ENCODE results near the gene PRMT7.

Gene PRMT7

DNA sequence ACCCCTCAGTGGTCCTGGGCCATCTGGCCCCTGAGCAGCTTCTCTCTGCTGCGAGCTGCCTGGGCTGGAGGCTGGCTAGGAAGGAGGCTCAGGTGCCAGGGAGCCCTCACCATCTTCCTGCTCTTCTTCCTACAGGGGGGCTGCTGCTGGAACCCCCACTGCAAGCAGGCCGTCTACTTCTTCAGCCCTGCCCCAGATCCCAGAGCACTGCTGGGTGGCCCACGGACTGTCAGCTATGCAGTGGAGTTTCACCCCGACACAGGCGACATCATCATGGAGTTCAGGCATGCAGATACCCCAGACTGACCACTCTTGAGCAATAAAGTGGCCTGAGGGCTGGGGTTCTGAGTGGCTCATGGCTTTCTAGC is 46.1 kb downstream of the PRMT7 start:
- Histone ChIP-seq H3K4me3 (ENCODE audit: low read length) (no peak overlapping the region), H3K27me3 (ENCODE audit: control insufficient read depth, insufficient read depth, low read length) (no peaks in the 10 kb centered on the region), H3K36me3 (ENCODE audit: control insufficient read depth, insufficient read depth, low read length) (peaks cover 4% of the 10 kb centered on the region), H3K9ac (ENCODE audit: low read length) (no peak overlapping the region), H3K9me3 (ENCODE audit: control insufficient read depth, low read length) (no peaks in the 10 kb centered on the region), H3K4me1 (ENCODE audit: control insufficient read depth, insufficient read depth, low read length) (peaks cover 19% of the 10 kb centered on the region)

DNA sequence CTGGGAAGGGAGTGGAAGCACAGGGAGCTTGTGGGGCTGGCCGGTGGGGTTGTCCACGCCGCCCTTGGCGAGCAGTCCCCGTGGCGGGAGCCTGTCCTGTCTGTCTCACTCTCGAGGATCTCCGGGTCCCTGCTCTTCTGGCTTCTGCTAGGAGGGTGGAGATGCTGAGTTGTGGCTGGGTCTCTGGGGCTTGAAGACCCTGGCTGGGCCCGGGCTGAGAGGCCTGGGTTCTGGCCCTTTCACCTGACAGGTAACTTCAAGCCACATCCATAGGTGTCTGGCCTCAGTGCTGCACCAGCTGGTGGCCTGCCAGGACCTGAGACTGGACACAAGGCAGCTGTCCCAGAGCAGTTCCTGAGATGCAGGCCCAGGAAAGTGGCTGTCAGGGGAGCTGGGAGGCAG is 46.7 kb downstream of the PRMT7 start:
- H3K36me3 ChIP-seq (ENCODE audit: control insufficient read depth, insufficient read depth, low read length), result peaks cover 4% of the 10 kb centered on the region
- H3K9me3 ChIP-seq (ENCODE audit: control insufficient read depth, low read length), result no peaks in the 10 kb centered on the region
- peaks cover 15% of the 10 kb centered on the region for H3K4me1 ChIP-seq (ENCODE audit: control insufficient read depth, insufficient read depth, low read length)
- no peak overlapping the region for H3K4me3 ChIP-seq (ENCODE audit: low read length)
- H3K9ac ChIP-seq (ENCODE audit: low read length), result no peak overlapping the region
- no peaks in the 10 kb centered on the region for H3K27me3 ChIP-seq (ENCODE audit: control insufficient read depth, insufficient read depth, low read length)

DNA sequence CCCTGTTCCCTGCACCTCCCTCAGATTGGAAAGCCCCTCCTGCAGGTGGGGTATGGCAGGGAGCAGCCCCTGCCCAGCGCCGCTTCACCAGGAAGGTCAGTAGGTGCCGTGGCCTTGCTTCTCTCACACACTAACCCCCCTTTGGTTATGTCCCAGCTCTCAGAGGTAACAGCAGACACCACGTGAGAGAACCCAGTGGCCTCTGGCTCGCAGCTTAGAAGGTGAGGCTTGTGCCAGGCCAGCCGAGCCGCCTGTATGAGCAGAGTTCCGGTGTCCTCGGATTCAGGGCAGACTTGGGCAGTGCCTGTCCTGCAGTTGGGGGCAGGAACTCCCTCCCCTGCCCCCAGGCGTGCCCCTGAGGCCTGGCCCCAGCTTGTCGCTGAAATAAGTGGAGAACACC is 47.1 kb downstream of the PRMT7 start:
- no peaks in the 10 kb centered on the region for H3K27me3 ChIP-seq (ENCODE audit: control insufficient read depth, insufficient read depth, low read length)
- H3K9me3 ChIP-seq (ENCODE audit: control insufficient read depth, low read length), result no peaks in the 10 kb centered on the region
- no peak overlapping the region for H3K4me3 ChIP-seq (ENCODE audit: low read length)
- H3K9ac ChIP-seq (ENCODE audit: low read length), result no peak overlapping the region
- H3K36me3 ChIP-seq (ENCODE audit: control insufficient read depth, insufficient read depth, low read length), result peaks cover 4% of the 10 kb centered on the region
- H3K4me1 ChIP-seq (ENCODE audit: control insufficient read depth, insufficient read depth, low read length), result peaks cover 12% of the 10 kb centered on the region

DNA sequence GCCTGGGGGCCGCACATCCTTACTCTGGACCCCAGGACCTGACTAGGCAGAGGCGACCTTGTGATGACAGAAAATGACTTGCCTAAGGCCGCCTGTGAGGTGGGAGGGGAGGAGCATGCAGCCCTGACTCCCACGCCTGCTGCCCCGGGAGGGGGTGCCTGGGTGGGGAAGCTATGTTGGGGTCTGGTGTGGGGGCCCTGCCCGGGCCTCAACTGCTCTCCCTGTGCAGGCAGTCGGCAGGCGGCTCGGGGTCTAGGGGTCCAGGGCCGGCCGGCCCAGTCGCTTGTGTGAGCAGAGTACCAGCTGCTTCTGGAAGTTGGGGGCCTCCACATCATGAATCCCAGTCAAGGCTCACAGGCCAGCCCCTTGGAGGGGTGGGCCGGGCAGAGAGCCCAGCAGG is 48.1 kb downstream of the PRMT7 start:
- Histone ChIP-seq H3K4me3 (ENCODE audit: low read length) (no peak overlapping the region), H3K9ac (ENCODE audit: low read length) (no peak overlapping the region), H3K27me3 (ENCODE audit: control insufficient read depth, insufficient read depth, low read length) (no peaks in the 10 kb centered on the region), H3K9me3 (ENCODE audit: control insufficient read depth, low read length) (no peaks in the 10 kb centered on the region), H3K4me1 (ENCODE audit: control insufficient read depth, insufficient read depth, low read length) (peaks cover 6% of the 10 kb centered on the region), H3K36me3 (ENCODE audit: control insufficient read depth, insufficient read depth, low read length) (peaks cover 4% of the 10 kb centered on the region)

DNA sequence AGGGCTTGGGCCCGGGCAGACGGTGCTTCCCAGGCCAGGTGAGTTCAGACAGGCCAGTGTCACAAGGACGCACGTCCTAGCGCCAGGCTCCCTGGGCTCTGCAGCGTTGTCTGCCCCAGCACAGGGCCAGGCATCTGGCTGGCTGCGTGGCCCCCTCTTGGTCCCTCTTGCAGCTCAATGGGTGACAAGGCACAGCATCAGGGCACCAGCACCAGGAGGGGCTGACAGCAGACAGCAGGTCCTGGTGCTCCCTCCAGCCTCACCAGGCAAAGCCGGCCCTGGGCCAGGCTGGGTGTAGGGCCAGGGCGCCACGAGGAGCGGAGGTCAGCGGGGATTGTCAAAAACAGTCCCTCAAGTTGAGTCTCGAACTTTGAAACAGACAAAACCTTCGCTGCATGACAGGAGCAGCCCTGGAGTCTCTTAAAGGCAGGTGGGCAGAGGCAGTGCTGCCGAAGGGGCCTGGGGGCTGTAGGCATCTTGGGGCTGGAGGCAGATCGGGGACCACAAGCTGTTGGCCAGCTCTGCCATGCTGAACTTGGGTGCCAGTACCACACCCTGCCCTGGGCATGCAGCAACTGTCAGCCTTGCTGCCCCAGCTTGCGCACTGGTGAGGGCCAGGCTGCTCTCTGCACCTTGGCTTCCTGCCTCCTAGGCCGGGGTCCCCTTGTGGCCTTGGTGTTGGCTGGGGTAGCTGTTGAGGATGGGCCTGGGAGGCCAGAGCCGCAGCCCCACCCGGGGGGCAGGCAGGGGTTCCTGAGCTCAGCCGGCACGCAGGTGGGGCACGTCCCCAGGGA is 48.8 kb downstream of the PRMT7 start:
- Histone ChIP-seq H3K36me3 (ENCODE audit: control insufficient read depth, insufficient read depth, low read length) (peaks cover 10% of the 10 kb centered on the region), H3K4me1 (ENCODE audit: control insufficient read depth, insufficient read depth, low read length) (peaks cover 6% of the 10 kb centered on the region)

DNA sequence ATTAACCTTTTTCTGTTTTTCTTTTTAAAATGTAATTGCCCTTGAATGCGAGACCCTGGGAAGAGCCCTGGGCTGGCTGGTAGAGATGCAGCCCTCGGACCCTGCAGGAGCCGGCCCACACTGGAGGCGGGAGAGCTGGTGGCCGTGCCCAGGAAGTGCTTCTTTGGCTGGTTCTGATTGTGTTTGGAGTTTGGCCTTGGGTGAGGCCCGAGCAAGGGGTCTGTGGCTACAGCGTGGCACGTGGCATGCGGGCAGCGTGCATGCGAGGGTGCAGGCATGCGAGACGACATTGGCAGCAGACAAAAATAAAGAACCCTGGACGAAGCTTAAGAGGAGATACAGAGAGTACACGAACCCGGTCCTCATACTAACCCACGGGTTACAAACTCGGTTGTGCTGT is 49.7 kb downstream of the PRMT7 start:
- peaks cover 13% of the 10 kb centered on the region for H3K36me3 ChIP-seq (ENCODE audit: control insufficient read depth, insufficient read depth, low read length)

More for the DNA sequence above, 48.8 kb downstream of the PRMT7 start:
- no peak overlapping the region for H3K9ac ChIP-seq (ENCODE audit: low read length)
- no peaks in the 10 kb centered on the region for H3K27me3 ChIP-seq (ENCODE audit: control insufficient read depth, insufficient read depth, low read length)
- no peaks in the 10 kb centered on the region for H3K9me3 ChIP-seq (ENCODE audit: control insufficient read depth, low read length)
- no peak overlapping the region for H3K4me3 ChIP-seq (ENCODE audit: low read length)

DNA sequence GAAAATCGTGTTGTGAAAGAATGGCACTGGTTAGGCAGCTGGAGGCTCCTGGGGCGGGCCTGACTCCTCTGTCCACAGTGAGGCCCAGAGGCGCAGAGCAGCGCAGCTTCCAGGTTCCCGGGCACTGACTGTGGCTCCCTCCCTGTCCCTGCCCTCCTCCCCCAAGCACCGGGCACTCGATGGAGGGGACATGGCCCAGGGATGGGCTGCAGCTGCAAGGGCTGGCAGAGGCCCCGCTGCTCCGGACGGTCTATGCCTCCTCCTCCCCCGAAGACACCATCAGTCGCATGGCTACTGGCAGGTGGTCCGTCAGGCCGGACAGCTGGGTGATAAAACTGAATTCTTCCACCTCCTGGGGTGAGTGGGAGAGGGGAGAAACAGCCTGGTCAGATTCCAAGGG is 50.1 kb downstream of the PRMT7 start:
- no peaks in the 10 kb centered on the region for H3K9me3 ChIP-seq (ENCODE audit: control insufficient read depth, low read length)
- no peak overlapping the region for H3K9ac ChIP-seq (ENCODE audit: low read length)
- H3K27me3 ChIP-seq (ENCODE audit: control insufficient read depth, insufficient read depth, low read length), result no peaks in the 10 kb centered on the region
- H3K4me1 ChIP-seq (ENCODE audit: control insufficient read depth, insufficient read depth, low read length), result peaks cover 10% of the 10 kb centered on the region
- H3K4me3 ChIP-seq (ENCODE audit: low read length), result no peak overlapping the region
- H3K36me3 ChIP-seq (ENCODE audit: control insufficient read depth, insufficient read depth, low read length), result peaks cover 13% of the 10 kb centered on the region

More for the DNA sequence above, 49.7 kb downstream of the PRMT7 start:
- Histone ChIP-seq H3K27me3 (ENCODE audit: control insufficient read depth, insufficient read depth, low read length) (no peaks in the 10 kb centered on the region), H3K4me3 (ENCODE audit: low read length) (no peak overlapping the region), H3K9me3 (ENCODE audit: control insufficient read depth, low read length) (no peaks in the 10 kb centered on the region), H3K9ac (ENCODE audit: low read length) (no peak overlapping the region), H3K4me1 (ENCODE audit: control insufficient read depth, insufficient read depth, low read length) (peaks cover 10% of the 10 kb centered on the region)

DNA sequence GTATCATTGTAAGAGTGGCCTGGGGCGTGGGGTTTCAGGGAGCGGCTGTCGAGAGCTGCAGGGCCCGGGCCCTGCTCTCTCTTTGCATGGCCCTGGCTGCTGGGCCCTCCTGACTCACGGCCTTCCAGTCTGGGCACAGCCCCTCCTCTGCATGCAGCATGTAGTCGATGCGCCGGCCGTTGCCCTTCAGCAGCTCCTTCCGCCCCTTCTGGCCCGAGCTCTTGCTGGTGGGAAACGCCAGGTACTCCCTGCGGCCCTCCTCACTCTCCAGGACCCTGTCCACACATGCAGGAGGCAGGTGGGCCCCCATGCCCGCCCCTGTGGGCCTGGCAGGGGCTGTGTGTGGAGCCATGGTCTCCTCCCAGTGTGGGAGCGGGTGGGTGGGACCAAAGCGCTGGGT is 50.7 kb downstream of the PRMT7 start:
- peaks cover 10% of the 10 kb centered on the region for H3K4me1 ChIP-seq (ENCODE audit: control insufficient read depth, insufficient read depth, low read length)
- H3K36me3 ChIP-seq (ENCODE audit: control insufficient read depth, insufficient read depth, low read length), result peaks cover 13% of the 10 kb centered on the region
- no peak overlapping the region for H3K9ac ChIP-seq (ENCODE audit: low read length)
- H3K27me3 ChIP-seq (ENCODE audit: control insufficient read depth, insufficient read depth, low read length), result no peaks in the 10 kb centered on the region
- no peaks in the 10 kb centered on the region for H3K9me3 ChIP-seq (ENCODE audit: control insufficient read depth, low read length)
- no peak overlapping the region for H3K4me3 ChIP-seq (ENCODE audit: low read length)

DNA sequence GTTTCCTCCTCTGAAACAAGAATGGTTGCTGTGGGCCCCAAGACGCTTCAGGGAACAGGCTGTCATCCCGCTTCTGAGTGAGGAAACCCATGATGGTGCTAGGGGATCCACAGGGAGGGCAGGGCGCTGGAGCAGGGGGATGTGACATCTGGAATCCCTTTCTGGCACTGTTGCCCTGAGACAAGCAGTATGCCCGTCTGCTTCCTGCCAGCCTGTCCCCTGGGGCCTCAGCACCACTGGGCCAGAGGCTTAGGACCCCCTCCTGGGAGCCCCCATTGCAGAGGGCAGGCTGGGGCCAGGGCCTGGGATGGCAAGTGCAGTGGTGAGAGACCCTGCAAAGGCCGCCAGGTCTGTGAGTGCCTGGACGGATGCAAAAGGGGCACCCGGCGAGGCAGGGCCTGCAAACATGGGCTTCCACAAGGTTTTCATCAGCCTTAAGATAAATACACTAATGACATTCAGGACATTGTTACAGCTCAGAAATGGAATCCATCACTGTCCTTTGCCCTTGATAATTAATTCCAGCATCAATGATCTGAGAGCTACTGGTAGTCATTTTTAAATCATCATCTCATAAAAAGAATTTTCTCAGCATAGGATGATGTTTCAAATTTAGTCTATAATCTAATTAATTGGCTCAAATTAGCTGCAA is 51.6 kb downstream of the PRMT7 start:
- no peak overlapping the region for H3K9ac ChIP-seq (ENCODE audit: low read length)
- H3K27me3 ChIP-seq (ENCODE audit: control insufficient read depth, insufficient read depth, low read length), result no peaks in the 10 kb centered on the region
- H3K36me3 ChIP-seq (ENCODE audit: control insufficient read depth, insufficient read depth, low read length), result peaks cover 13% of the 10 kb centered on the region
- H3K4me3 ChIP-seq (ENCODE audit: low read length), result no peak overlapping the region
- no peaks in the 10 kb centered on the region for H3K9me3 ChIP-seq (ENCODE audit: control insufficient read depth, low read length)
- H3K4me1 ChIP-seq (ENCODE audit: control insufficient read depth, insufficient read depth, low read length), result peaks cover 4% of the 10 kb centered on the region

DNA sequence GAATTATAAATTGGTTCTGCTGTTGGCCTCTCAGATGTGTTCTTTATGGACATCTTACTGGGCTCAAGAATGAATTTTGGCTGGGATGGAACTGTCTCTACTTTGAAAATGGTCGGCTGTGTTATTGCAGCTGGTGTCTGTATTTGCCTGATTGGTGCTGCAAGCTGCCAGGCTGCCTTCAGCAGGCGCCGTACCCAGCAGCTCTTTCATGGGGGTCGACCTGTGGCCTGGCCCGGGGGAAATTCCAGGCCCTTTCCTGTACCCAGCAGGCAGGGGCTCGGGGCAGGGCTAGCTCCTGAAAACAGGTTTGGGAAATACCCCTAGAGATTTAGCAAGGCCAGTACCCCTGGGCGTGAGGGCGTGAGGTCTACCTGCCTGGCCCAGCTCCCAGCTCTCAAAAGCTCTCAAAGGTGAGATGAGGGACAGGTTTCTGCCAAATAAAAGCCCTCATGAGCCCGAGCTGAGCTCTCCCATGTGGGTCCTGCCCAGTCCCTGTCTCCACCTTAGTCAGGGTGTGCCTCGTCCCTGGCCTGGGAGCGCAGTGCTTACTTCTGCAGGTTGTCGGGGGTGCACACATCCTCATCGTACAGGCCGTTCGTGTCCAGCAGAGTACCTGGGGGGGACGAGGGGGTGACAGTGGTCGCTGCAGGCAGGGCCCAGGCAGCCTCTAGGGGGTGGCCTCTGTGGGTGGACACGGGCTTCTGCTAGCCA is 52.3 kb downstream of the PRMT7 start:
- no peak overlapping the region for H3K4me3 ChIP-seq (ENCODE audit: low read length)
- H3K9ac ChIP-seq (ENCODE audit: low read length), result no peak overlapping the region
- peaks cover 4% of the 10 kb centered on the region for H3K4me1 ChIP-seq (ENCODE audit: control insufficient read depth, insufficient read depth, low read length)
- H3K9me3 ChIP-seq (ENCODE audit: control insufficient read depth, low read length), result no peaks in the 10 kb centered on the region
- H3K36me3 ChIP-seq (ENCODE audit: control insufficient read depth, insufficient read depth, low read length), result peaks cover 13% of the 10 kb centered on the region
- H3K27me3 ChIP-seq (ENCODE audit: control insufficient read depth, insufficient read depth, low read length), result no peaks in the 10 kb centered on the region

DNA sequence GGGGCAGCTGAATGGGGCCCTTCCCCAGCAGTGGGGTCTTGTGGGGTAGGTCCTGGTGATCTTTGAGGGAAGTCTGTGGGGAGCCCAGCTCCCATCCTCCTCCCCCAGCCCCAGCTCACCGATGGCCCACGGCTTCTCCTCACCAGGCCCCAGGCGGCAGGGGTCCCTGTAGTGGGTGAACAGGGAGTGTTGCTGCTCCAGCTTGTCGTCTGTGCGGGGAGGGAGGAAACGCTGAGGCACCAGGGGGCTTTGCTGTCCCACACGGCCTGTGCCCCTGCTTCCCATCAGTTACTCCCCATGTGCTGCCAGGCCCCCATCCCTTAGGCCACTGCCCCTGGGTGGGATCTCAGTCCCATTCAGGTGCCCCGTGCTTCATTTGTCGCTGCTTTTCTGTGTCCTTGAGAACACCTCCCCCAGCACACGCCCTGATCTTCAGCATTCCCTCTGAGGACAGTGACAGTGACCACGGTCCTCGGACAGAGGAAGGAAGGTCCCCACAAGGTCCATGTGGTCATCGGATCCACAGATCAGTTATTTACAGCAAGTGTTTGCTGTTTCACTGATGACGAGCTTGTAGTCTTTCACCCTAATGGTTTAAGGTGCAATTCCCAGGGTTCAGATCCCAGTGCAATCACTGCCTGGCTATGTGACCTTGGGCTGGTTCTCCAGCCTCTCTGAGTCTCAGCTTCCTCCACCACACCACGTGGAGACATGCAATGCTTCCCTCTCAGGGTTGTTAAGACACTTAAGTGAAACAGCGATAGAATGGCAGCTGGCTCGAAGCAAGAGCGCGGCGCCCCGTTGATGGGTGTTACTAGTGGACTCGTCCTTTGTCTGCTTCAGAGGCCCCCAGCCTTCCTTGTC is 53.1 kb downstream of the PRMT7 start:
- Histone ChIP-seq H3K36me3 (ENCODE audit: control insufficient read depth, insufficient read depth, low read length) (peaks cover 13% of the 10 kb centered on the region), H3K9ac (ENCODE audit: low read length) (no peak overlapping the region), H3K4me3 (ENCODE audit: low read length) (no peak overlapping the region), H3K27me3 (ENCODE audit: control insufficient read depth, insufficient read depth, low read length) (no peaks in the 10 kb centered on the region), H3K4me1 (ENCODE audit: control insufficient read depth, insufficient read depth, low read length) (peaks cover 4% of the 10 kb centered on the region), H3K9me3 (ENCODE audit: control insufficient read depth, low read length) (no peaks in the 10 kb centered on the region)

Measured in mucosa of stomach (tissue), 1 donor.